Stomach (tissue), 9 donors: ENCODE results near the gene NEK6. TPM values are rescaled to one million over a fixed set of nuclear protein-coding genes. Genes with fewer than 3 reads are reported as not detected.

Experiments used
- DNase-seq, 2 donors: peaks; one replicate each; pipeline versions ENCODE4 v3.0.0 to v3.0.0-alpha.2; 2013 to 2019
- H3K27ac ChIP-seq, 5 donors: fragments of 200-600 bp in 4 of 5; sonication (generic) in 4 of 5; one replicate each; pipeline ENCODE4 v1.5.1; 2013 to 2019; ENCODE audit warnings: mild to moderate bottlenecking in 1 of 5, moderate library complexity in 1 of 5
- H3K27me3 ChIP-seq, 3 donors: fragments of 200-600 bp; sonication (generic); one replicate each; pipeline ENCODE4 v1.5.1; 2017 to 2019; ENCODE audit warnings: mixed run types in 1 of 3
- H3K36me3 ChIP-seq, 4 donors: fragments of 200-600 bp; sonication (generic); 1 replicate in 3 of 4; 2 replicates in 1 of 4; pipeline ENCODE4 v1.5.1; 2016 to 2019
- H3K4me1 ChIP-seq, 4 donors: fragments of 200-600 bp; sonication (generic); one replicate each; pipeline ENCODE4 v1.5.1; 2016 to 2019
- H3K4me3 ChIP-seq, 4 donors: fragments of 200-600 bp; sonication (generic) in 3 of 4; one replicate each; pipeline ENCODE4 v1.5.1; 2016 to 2019; ENCODE audit warnings: mild to moderate bottlenecking in 1 of 4
- H3K9me3 ChIP-seq, 4 donors: fragments of 200-600 bp; sonication (generic); one replicate each; pipeline ENCODE4 v1.5.1; 2016 to 2019
- EP300 ChIP-seq: sonication (generic); formaldehyde crosslinking; IDR thresholded peaks from one replicate; pipeline ENCODE4 v1.6.1; 2017; ENCODE audit warnings: antibody characterized with exemption
- POLR2A ChIP-seq, 4 donors: fragments of 450-650 bp; IDR thresholded peaks; one replicate each; pipeline ENCODE4 v1.6.1; 2016; ENCODE audit warnings: antibody characterized with exemption in 4 of 4, control low read depth in 2 of 4, mild to moderate bottlenecking in 1 of 4, moderate library complexity in 1 of 4
- POLR2AphosphoS5 ChIP-seq, 3 donors: sonication (generic); formaldehyde crosslinking; IDR thresholded peaks; one replicate each; pipeline ENCODE4 v1.6.1; 2016; ENCODE audit warnings: antibody characterized with exemption in 3 of 3
- WGBS, 5 donors: extraction: QIAGEN DNeasy Blood & Tissue Kit in 3 of 5; methylation state at CpG; one replicate each; pipeline versions ENCODE4 v1.1.5 to v1.1.7; 2013 to 2018; 5-methylcytosine and 5-hydroxymethylcytosine counted together
- intact Hi-C: fragments of 100-400 bp; cut with DNase I; formaldehyde crosslinking; loops from one replicate; pipeline ENCODE4 v1.15.1; 2023; ENCODE audit warnings: low total_unique reads
- polyA plus RNA-seq, 3 donors: library from polyadenylated mRNA; stranded (reverse); fragments of 200-250 nt; gene quantifications; one replicate each; pipeline ENCODE4 v1.2.3, GENCODE V29; 2013
- total RNA-seq, 5 donors: library from RNA; depleted of rRNA; stranded (reverse); fragments of >200 nt; gene quantifications; one replicate each; pipeline versions ENCODE4 v1.1.0 to v1.2.3, GENCODE V29; 2014 to 2016
- TF ChIP-seq, protein P1 (sequence below), 7 experiments: fragments of 450-650 bp in 4 of 7; fragments of 200-600 bp in 3 of 7; sonication (generic) in 3 of 7; IDR thresholded peaks; one replicate each; pipeline ENCODE4 v1.5.1; 2016 to 2019; ENCODE audit warnings: antibody characterized with exemption in 7 of 7, control low read depth in 2 of 7, mild to moderate bottlenecking in 1 of 7
- donor health status: healthy with polysubstance abuse.
- donor health status: Bipolar disorder and iron deficiency.
- donor health status: healthy.

Gene NEK6
- total and polyA plus RNA-seq, 8 donors = 6.0 to 76.8 (median 25.9) TPM

DNA sequence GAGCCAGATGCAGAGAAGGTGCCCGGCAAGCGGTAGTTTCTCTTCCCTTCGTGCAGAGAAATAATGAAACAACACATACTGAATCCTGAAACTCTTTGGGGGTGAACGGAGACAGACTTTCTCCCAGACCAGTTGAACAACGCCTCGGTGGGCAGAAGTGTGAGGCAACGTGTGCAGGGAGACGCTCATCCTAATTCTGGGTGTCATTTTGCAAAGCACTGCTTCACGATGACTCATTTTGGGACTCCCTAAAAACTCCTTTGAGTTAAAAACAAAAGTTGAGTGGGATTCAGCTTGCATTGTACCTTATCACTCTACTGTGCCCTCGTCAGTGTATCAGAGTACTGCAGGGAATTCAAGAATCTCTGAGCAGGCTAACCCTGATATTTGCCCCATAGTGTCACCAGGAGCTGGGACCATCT, 3.5 kb upstream of the NEK6 start:
- Histone ChIP-seq H3K9me3 (no peaks in the 10 kb centered on the region), H3K27ac (no peak overlapping the region), H3K36me3 (no peaks in the 10 kb centered on the region), H3K27me3 (no peaks in the 10 kb centered on the region), H3K4me3 (no peak overlapping the region), H3K4me1 (peaks cover under 1 to 22% (median 10%) of the 10 kb centered on the region in 4 donors)
- TF ChIP-seq POLR2A (IDR thresholded peaks at IDR 0.05) (no peak), POLR2AphosphoS5 (IDR thresholded peaks at IDR 0.05) (no peak), EP300 (no peak)
- TF ChIP-seq, protein P1, sequence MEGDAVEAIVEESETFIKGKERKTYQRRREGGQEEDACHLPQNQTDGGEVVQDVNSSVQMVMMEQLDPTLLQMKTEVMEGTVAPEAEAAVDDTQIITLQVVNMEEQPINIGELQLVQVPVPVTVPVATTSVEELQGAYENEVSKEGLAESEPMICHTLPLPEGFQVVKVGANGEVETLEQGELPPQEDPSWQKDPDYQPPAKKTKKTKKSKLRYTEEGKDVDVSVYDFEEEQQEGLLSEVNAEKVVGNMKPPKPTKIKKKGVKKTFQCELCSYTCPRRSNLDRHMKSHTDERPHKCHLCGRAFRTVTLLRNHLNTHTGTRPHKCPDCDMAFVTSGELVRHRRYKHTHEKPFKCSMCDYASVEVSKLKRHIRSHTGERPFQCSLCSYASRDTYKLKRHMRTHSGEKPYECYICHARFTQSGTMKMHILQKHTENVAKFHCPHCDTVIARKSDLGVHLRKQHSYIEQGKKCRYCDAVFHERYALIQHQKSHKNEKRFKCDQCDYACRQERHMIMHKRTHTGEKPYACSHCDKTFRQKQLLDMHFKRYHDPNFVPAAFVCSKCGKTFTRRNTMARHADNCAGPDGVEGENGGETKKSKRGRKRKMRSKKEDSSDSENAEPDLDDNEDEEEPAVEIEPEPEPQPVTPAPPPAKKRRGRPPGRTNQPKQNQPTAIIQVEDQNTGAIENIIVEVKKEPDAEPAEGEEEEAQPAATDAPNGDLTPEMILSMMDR (IDR thresholded peaks at IDR 0.05) = no peak
- peak in 1 of 2 donors; percentile 6 for DNase-seq
- intact Hi-C loops = no loop called here
- WGBS, 5 donors = 64 to 79% (median 76%) methylated on average over 10 of the region's 10 CpGs

DNA sequence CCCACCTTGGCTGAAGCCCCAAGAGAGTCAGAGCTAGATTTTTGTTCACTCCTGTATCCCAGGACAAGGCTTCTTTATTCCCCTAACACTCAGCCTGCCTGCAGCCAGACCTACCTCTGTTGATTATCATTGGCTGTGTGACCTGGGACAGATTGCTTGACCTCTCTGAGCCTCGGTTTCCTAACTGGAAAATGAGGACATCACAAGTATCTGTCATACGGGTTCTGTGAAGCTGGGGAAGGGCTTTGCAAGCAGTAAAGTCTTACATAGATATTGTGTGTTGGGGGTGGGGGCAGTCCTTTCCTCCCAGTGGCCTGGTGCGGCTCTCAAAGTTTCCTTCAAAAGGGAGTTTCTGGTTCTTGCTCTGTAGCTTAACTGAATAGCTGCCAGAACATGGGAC, 2.5 kb upstream of the NEK6 start:
- intact Hi-C loops = no loop called here
- Histone ChIP-seq H3K9me3 (no peaks in the 10 kb centered on the region), H3K4me3 (no peak overlapping the region), H3K36me3 (no peaks in the 10 kb centered on the region), H3K27ac (no peak overlapping the region), H3K27me3 (no peaks in the 10 kb centered on the region), H3K4me1 (peaks cover 10 to 29% (median 19%) of the 10 kb centered on the region in 4 donors)
- TF ChIP-seq, protein P1 (IDR thresholded peaks at IDR 0.05) = no peak
- TF ChIP-seq POLR2AphosphoS5 (IDR thresholded peaks at IDR 0.05) = no peak
- TF ChIP-seq POLR2A (IDR thresholded peaks at IDR 0.05) = no peak
- WGBS, 5 donors = 74 to 92% (median 85%) methylated on average over 3 of the region's 3 CpGs
- DNase-seq = peak in 1 of 2 donors; percentile 3

GRCh38 chr9:124256517-124257069, 1.2 kb upstream of the NEK6 start:
- TF ChIP-seq, protein P1 (IDR thresholded peaks at IDR 0.05) = no peak
- TF ChIP-seq POLR2A (IDR thresholded peaks at IDR 0.05) = no peak
- no peaks in the 10 kb centered on the region for H3K9me3 ChIP-seq
- no peaks in the 10 kb centered on the region for H3K36me3 ChIP-seq
- peak in 1 of 2 donors; percentile 45 for DNase-seq
- H3K27me3 ChIP-seq = no peaks in the 10 kb centered on the region
- H3K4me1 ChIP-seq = peaks cover 24 to 42% (median 33%) of the 10 kb centered on the region in 4 donors
- intact Hi-C loops = no loop called here
- WGBS, 5 donors = 63 to 77% (median 66%) methylated on average over 10 to 11 of the region's 11 CpGs
- H3K4me3 ChIP-seq = no peak overlapping the region
- H3K27ac ChIP-seq = peak overlapping the region in 3 of 5 donors; percentile 17 to 88 (median 60)

- H3K9me3 ChIP-seq = no peaks in the 10 kb centered on the region
- H3K4me3 ChIP-seq = peak overlapping the region; percentile 45 to 74 (median 69)
- H3K27ac ChIP-seq = peak overlapping the region in 4 of 5 donors; percentile 60 to 96 (median 88)
- peaks cover 30 to 49% (median 40%) of the 10 kb centered on the region in 4 donors for H3K4me1 ChIP-seq
- TF ChIP-seq POLR2AphosphoS5 (IDR thresholded peaks at IDR 0.05) (no peak), POLR2A (IDR thresholded peaks at IDR 0.05) (no peak), EP300 (no peak)
- TF ChIP-seq, protein P1 (IDR thresholded peaks at IDR 0.05) = no peak
- DNase-seq = peak in 1 of 2 donors; percentile 55
- intact Hi-C loops = no loop called here
- H3K36me3 ChIP-seq = no peaks in the 10 kb centered on the region
- 38 to 100% (median 45%) methylated on average over 2 to 31 of the region's 31 CpGs for WGBS, 5 donors
- H3K27me3 ChIP-seq = no peaks in the 10 kb centered on the region
These were observed 492 bp upstream of the NEK6 start for GRCh38 chr9:124257070-124257843.
